IgD-negative memory B cell (primary cell): ENCODE measurements around the gene YIPF6. TPM values are rescaled to one million over a fixed set of nuclear protein-coding genes. Genes with fewer than 3 reads are reported as not detected.
"Not testable (repeated sequence)": the region's sequence is repeated elsewhere in the genome, so short reads cannot be mapped to it uniquely, and the experiment has no call there.

Experiments used
- H3K27ac Mint-ChIP-seq, 3 donors: one replicate each; pipeline ENCODE4 v1.8.0; 2020 to 2022; ENCODE audit warnings: mild to moderate bottlenecking in 3 of 3, mixed read lengths in 3 of 3, moderate library complexity in 1 of 3
- H3K27me3 Mint-ChIP-seq: one replicate; pipeline ENCODE4 v1.8.0; 2021; ENCODE audit warnings: mixed read lengths
- H3K36me3 Mint-ChIP-seq: one replicate; pipeline ENCODE4 v1.8.0; 2020; ENCODE audit warnings: mild to moderate bottlenecking, mixed read lengths
- H3K4me1 Mint-ChIP-seq, 3 donors: one replicate each; pipeline ENCODE4 v1.8.0; 2020 to 2022; ENCODE audit warnings: mixed read lengths in 3 of 3, mild to moderate bottlenecking in 1 of 3
- H3K4me3 Mint-ChIP-seq, 4 donors: one replicate each; pipeline ENCODE4 v1.8.0; 2020 to 2022; ENCODE audit warnings: mild to moderate bottlenecking in 4 of 4, mixed read lengths in 4 of 4, moderate library complexity in 3 of 4
- H3K9me3 Mint-ChIP-seq, 3 donors: one replicate each; pipeline ENCODE4 v1.8.0; 2020 to 2021; ENCODE audit warnings: mixed read lengths in 3 of 3, mild to moderate bottlenecking in 1 of 3
- polyA plus RNA-seq: library from polyadenylated mRNA; unstranded; fragments of 300-500 nt; fragmentation: Illumina TruSeq; gene quantifications from one replicate; pipeline ENCODE4 v1.2.3, GENCODE V29; 2021

YIPF6 gene
- polyA plus RNA-seq = 19.7 TPM

- Mint-ChIP-seq H3K36me3 (no peaks in the 10 kb centered on the region), H3K27ac (peak within 1 kb of the TSS; percentile 94 to 100 (median 96)), H3K9me3 (no peaks in the 10 kb centered on the region), H3K27me3 (no peaks in the 10 kb centered on the region), H3K4me3 (peak within 1 kb of the TSS; percentile 88 to 95 (median 94)), H3K4me1 (peaks cover 7 to 13% (median 10%) of the 10 kb centered on the region in 3 donors)
Measured at GRCh38 chrX:68498508-68499379, at the start of gene YIPF6. TSS of gene YIPF6 (plus strand) at chrX:68499051. CDS start at chrX:68499067, 16 bp downstream.

GRCh38 chrX:68451720-68452119, 47.1 kb upstream of the YIPF6 start:
- H3K4me3 Mint-ChIP-seq = no peak overlapping the region
- no peaks in the 10 kb centered on the region for H3K36me3 Mint-ChIP-seq
- no peaks in the 10 kb centered on the region for H3K9me3 Mint-ChIP-seq
- H3K27ac Mint-ChIP-seq = no peak overlapping the region
- no peaks in the 10 kb centered on the region for H3K27me3 Mint-ChIP-seq
- H3K4me1 Mint-ChIP-seq = no peaks in the 10 kb centered on the region

- no peak overlapping the region for H3K4me3 Mint-ChIP-seq
- H3K9me3 Mint-ChIP-seq = no peaks in the 10 kb centered on the region
- no peak overlapping the region for H3K27ac Mint-ChIP-seq
- H3K4me1 Mint-ChIP-seq = no peaks in the 10 kb centered on the region
- no peaks in the 10 kb centered on the region for H3K36me3 Mint-ChIP-seq
- no peaks in the 10 kb centered on the region for H3K27me3 Mint-ChIP-seq
Measured at GRCh38 chrX:68454476-68455150, 44.2 kb upstream of the YIPF6 start.

GRCh38 chrX:68455151-68455510, 43.7 kb upstream of the YIPF6 start:
- Mint-ChIP-seq H3K27ac (no peak overlapping the region), H3K4me1 (no peaks in the 10 kb centered on the region), H3K27me3 (no peaks in the 10 kb centered on the region), H3K9me3 (no peaks in the 10 kb centered on the region), H3K36me3 (peaks cover 2% of the 10 kb centered on the region), H3K4me3 (no peak overlapping the region)

GRCh38 chrX:68461093-68461492, 37.8 kb upstream of the YIPF6 start:
- peak overlapping the region in 1 of 4 donors; percentile 7 for H3K4me3 Mint-ChIP-seq
- H3K9me3 Mint-ChIP-seq = no peaks in the 10 kb centered on the region
- peaks cover 3% of the 10 kb centered on the region for H3K27me3 Mint-ChIP-seq
- peaks cover 2% of the 10 kb centered on the region for H3K36me3 Mint-ChIP-seq
- H3K4me1 Mint-ChIP-seq = peaks cover 0 to 4% (median 0%) of the 10 kb centered on the region in 3 donors
- H3K27ac Mint-ChIP-seq = no peak overlapping the region

- Mint-ChIP-seq H3K27me3 (peaks cover 3% of the 10 kb centered on the region), H3K27ac (no peak overlapping the region), H3K4me3 (no peak overlapping the region), H3K4me1 (peaks cover 0 to 4% (median 0%) of the 10 kb centered on the region in 3 donors), H3K36me3 (peaks cover 2% of the 10 kb centered on the region), H3K9me3 (no peaks in the 10 kb centered on the region)
Measured at GRCh38 chrX:68461576-68461975, 37.3 kb upstream of the YIPF6 start.

- no peak overlapping the region for H3K4me3 Mint-ChIP-seq
- peaks cover 2% of the 10 kb centered on the region for H3K36me3 Mint-ChIP-seq
- H3K4me1 Mint-ChIP-seq = peaks cover 0 to 4% (median 0%) of the 10 kb centered on the region in 3 donors
- no peaks in the 10 kb centered on the region for H3K9me3 Mint-ChIP-seq
- peaks cover 3% of the 10 kb centered on the region for H3K27me3 Mint-ChIP-seq
- peak overlapping the region in 1 of 3 donors; percentile 5 for H3K27ac Mint-ChIP-seq
Measured at GRCh38 chrX:68462197-68462596, 36.7 kb upstream of the YIPF6 start.

GRCh38 chrX:68462653-68463052, 36.2 kb upstream of the YIPF6 start:
- Mint-ChIP-seq H3K4me1 (peaks cover 0 to 4% (median 0%) of the 10 kb centered on the region in 3 donors), H3K27ac (peak overlapping the region in 1 of 3 donors; percentile 5), H3K27me3 (peaks cover 4% of the 10 kb centered on the region), H3K9me3 (no peaks in the 10 kb centered on the region), H3K36me3 (peaks cover 2% of the 10 kb centered on the region), H3K4me3 (peak overlapping the region in 1 of 4 donors; percentile 30)

- H3K36me3 Mint-ChIP-seq = peaks cover 2% of the 10 kb centered on the region
- no peak overlapping the region for H3K27ac Mint-ChIP-seq
- H3K4me3 Mint-ChIP-seq = no peak overlapping the region
- no peaks in the 10 kb centered on the region for H3K9me3 Mint-ChIP-seq
- H3K4me1 Mint-ChIP-seq = peaks cover 0 to 4% (median 0%) of the 10 kb centered on the region in 3 donors
- peaks cover 4% of the 10 kb centered on the region for H3K27me3 Mint-ChIP-seq
Measured at GRCh38 chrX:68463880-68464279, 35.0 kb upstream of the YIPF6 start.

- H3K27me3 Mint-ChIP-seq = peaks cover 4% of the 10 kb centered on the region
- H3K4me3 Mint-ChIP-seq = no peak overlapping the region
- H3K4me1 Mint-ChIP-seq = peaks cover 0 to 4% (median 0%) of the 10 kb centered on the region in 3 donors
- no peaks in the 10 kb centered on the region for H3K9me3 Mint-ChIP-seq
- no peak overlapping the region for H3K27ac Mint-ChIP-seq
- H3K36me3 Mint-ChIP-seq = peaks cover 2% of the 10 kb centered on the region
Measured at GRCh38 chrX:68464796-68465195, 34.1 kb upstream of the YIPF6 start.

- Mint-ChIP-seq H3K9me3 (no peaks in the 10 kb centered on the region), H3K27ac (no peak overlapping the region), H3K27me3 (peaks cover 2% of the 10 kb centered on the region), H3K36me3 (no peaks in the 10 kb centered on the region), H3K4me3 (no peak overlapping the region), H3K4me1 (no peaks in the 10 kb centered on the region)
Measured at GRCh38 chrX:68480969-68481368, 17.9 kb upstream of the YIPF6 start.

GRCh38 chrX:68486198-68486597, 12.7 kb upstream of the YIPF6 start:
- not testable (repeated sequence) for H3K9me3 Mint-ChIP-seq, H3K27me3 Mint-ChIP-seq, H3K4me1 Mint-ChIP-seq, H3K27ac Mint-ChIP-seq, H3K4me3 Mint-ChIP-seq, H3K36me3 Mint-ChIP-seq

- Mint-ChIP-seq H3K9me3 (peaks cover 0 to 2% (median 0%) of the 10 kb centered on the region in 3 donors), H3K36me3 (no peaks in the 10 kb centered on the region), H3K4me3 (no peak overlapping the region), H3K27me3 (peaks cover 3% of the 10 kb centered on the region), H3K27ac (no peak overlapping the region), H3K4me1 (peaks cover 0 to 2% (median 1%) of the 10 kb centered on the region in 3 donors)
Measured at GRCh38 chrX:68487254-68487653, 11.6 kb upstream of the YIPF6 start.

- no peak overlapping the region for H3K27ac Mint-ChIP-seq
Measured at GRCh38 chrX:68487924-68488323, 10.9 kb upstream of the YIPF6 start.

GRCh38 chrX:68488657-68489056, 10.2 kb upstream of the YIPF6 start:
- no peaks in the 10 kb centered on the region for H3K36me3 Mint-ChIP-seq
- H3K9me3 Mint-ChIP-seq = peaks cover 0 to 2% (median 0%) of the 10 kb centered on the region in 3 donors

More at GRCh38 chrX:68487924-68488323, 10.9 kb upstream of the YIPF6 start:
- Mint-ChIP-seq H3K9me3 (peaks cover 0 to 2% (median 0%) of the 10 kb centered on the region in 3 donors), H3K36me3 (no peaks in the 10 kb centered on the region), H3K27me3 (peaks cover 3% of the 10 kb centered on the region), H3K4me3 (peak overlapping the region in 1 of 4 donors; percentile 21), H3K4me1 (peaks cover 0 to 2% (median 1%) of the 10 kb centered on the region in 3 donors)

More at GRCh38 chrX:68488657-68489056, 10.2 kb upstream of the YIPF6 start:
- peaks cover 0 to 2% (median 1%) of the 10 kb centered on the region in 3 donors for H3K4me1 Mint-ChIP-seq
- H3K27me3 Mint-ChIP-seq = peaks cover 3% of the 10 kb centered on the region
- no peak overlapping the region for H3K27ac Mint-ChIP-seq
- H3K4me3 Mint-ChIP-seq = no peak overlapping the region
